HCT116 (cell line): ENCODE measurements around the gene RIPOR3. TPM values are rescaled to one million over a fixed set of nuclear protein-coding genes. Genes with fewer than 3 reads are reported as not detected.

Experiments
- ATAC-seq: fragments of 200-7000 bp; cut with Tn5 transposase; 2 replicates; pipeline ENCODE4 v1.9.1; 2020; ENCODE audit warnings: mild to moderate bottlenecking, moderate library complexity
- BruUV-seq: library from RNA; stranded (reverse); fragments of 400-500 nt; replicated peaks from 2 replicates; lab custom pipeline; 2021; lab: Mats Ljungman, UMichigan
- CTCF ChIA-PET: fragments of 300-600 bp; sonication (Branson Sonifier 250); formaldehyde crosslinking; loops from one replicate; lab custom pipeline; 2021; ENCODE audit warnings: antibody characterized with exemption; lab: Charles Lee
- POLR2A ChIA-PET: fragments of 300-600, 350-600 bp; sonication (Branson Sonifier 250); formaldehyde crosslinking; loops from one replicate; lab custom pipeline; 2021; ENCODE audit warnings: antibody characterized with exemption; lab: Charles Lee
- RAD21 ChIA-PET, 2 experiments: fragments of 300-600 bp; sonication (Branson Sonifier 250); formaldehyde crosslinking; loops; one replicate each; lab custom pipeline; 2023; ENCODE audit warnings: low total read pairs in 2 of 2; ENCODE audit not compliant: uncharacterized antibody in 2 of 2, unreplicated experiment in 2 of 2, low non-redundant PET in 1 of 2; lab: Charles Lee
- DNase-seq: peaks from one replicate; pipeline ENCODE4 v3.0.0-alpha.2; 2010; ENCODE audit warnings: low read depth, low spot score
- H2AFZ ChIP-seq: fragments of 200-600 bp; shearing (Covaris generic), sonication (generic); 2 replicates; pipeline ENCODE4 v1.6.1; 2017; ENCODE audit warnings: low read depth, mixed run types, mixed read lengths, antibody characterized with exemption, low read length; ENCODE audit not compliant: poor library complexity, severe bottlenecking
- H3K27ac ChIP-seq: 2 replicates; pipeline ENCODE4 v1.5.1; 2012; ENCODE audit warnings: low read depth, low read length
- H3K27me3 ChIP-seq: fragments of 200-600 bp; sonication (generic); 2 replicates; pipeline ENCODE4 v1.6.1; 2016; ENCODE audit warnings: mixed run types, low read length, mixed read lengths; ENCODE audit not compliant: insufficient read depth
- H3K36me3 ChIP-seq, 2 experiments: fragments of 200-500 bp in 1 of 2; fragments of 200-600 bp in 1 of 2; sonication (Bioruptor generic) in 1 of 2; sonication (generic) in 1 of 2; 2 replicates each; pipeline versions ENCODE4 v1.5.1 to v1.6.1; 2014 to 2016; ENCODE audit warnings: low read length in 2 of 2, inconsistent platforms in 1 of 2, mixed read lengths in 1 of 2, mixed run types in 1 of 2; ENCODE audit not compliant: insufficient read depth in 2 of 2, control insufficient read depth in 1 of 2
- H3K4me1 ChIP-seq, 2 experiments: fragments of 200-600 bp in 1 of 2; sonication (generic) in 1 of 2; 2 replicates each; pipeline versions ENCODE4 v1.5.1 to v1.6.1; 2012 to 2017; ENCODE audit warnings: low read length in 2 of 2, inconsistent platforms in 1 of 2, mild to moderate bottlenecking in 1 of 2, mixed read lengths in 1 of 2, mixed run types in 1 of 2, moderate library complexity in 1 of 2; ENCODE audit not compliant: insufficient read depth in 2 of 2, control insufficient read depth in 1 of 2
- H3K4me2 ChIP-seq: fragments of 200-600 bp; sonication (generic); 2 replicates; pipeline ENCODE4 v1.6.1; 2017; ENCODE audit warnings: mixed run types, low read length, mixed read lengths
- H3K4me3 ChIP-seq, 2 experiments: fragments of 200-600 bp in 1 of 2; sonication (generic) in 1 of 2; replicated peaks in 1 of 2; 2 replicates each; pipeline ENCODE4 v1.5.1; 2011 to 2016; ENCODE audit warnings: low read length in 2 of 2, control low read depth in 1 of 2, low read depth in 1 of 2, mild to moderate bottlenecking in 1 of 2, mixed read lengths in 1 of 2, mixed run types in 1 of 2
- H3K79me2 ChIP-seq: fragments of 200-600 bp; sonication (generic); 2 replicates; pipeline ENCODE4 v1.6.1; 2017; ENCODE audit warnings: mild to moderate bottlenecking, mixed run types, low read length, moderate library complexity, mixed read lengths; ENCODE audit not compliant: insufficient read depth
- H3K9ac ChIP-seq: fragments of 200-600 bp; sonication (generic); 2 replicates; pipeline ENCODE4 v1.6.1; 2016; ENCODE audit warnings: low read length, mixed read lengths
- H3K9me2 ChIP-seq: fragments of 200-600 bp; sonication (generic), shearing (Covaris generic); 2 replicates; pipeline ENCODE4 v1.6.1; 2017; ENCODE audit warnings: mixed run types, mild to moderate bottlenecking, moderate library complexity; ENCODE audit not compliant: insufficient read depth
- H3K9me3 ChIP-seq, 2 experiments: fragments of 200-500 bp in 1 of 2; fragments of 200-600 bp in 1 of 2; sonication (Bioruptor generic) in 1 of 2; sonication (generic) in 1 of 2; 2 replicates each; pipeline ENCODE4 v1.6.1; 2014 to 2017; ENCODE audit warnings: low read length in 2 of 2, mixed read lengths in 2 of 2, inconsistent platforms in 1 of 2, low read depth in 1 of 2, mild to moderate bottlenecking in 1 of 2, mixed run types in 1 of 2, moderate library complexity in 1 of 2; ENCODE audit not compliant: control insufficient read depth in 1 of 2, insufficient read depth in 1 of 2
- H4K20me1 ChIP-seq: fragments of 200-600 bp; sonication (generic), shearing (Covaris generic); 2 replicates; pipeline ENCODE4 v1.6.1; 2017; ENCODE audit warnings: mixed run types, mild to moderate bottlenecking, moderate library complexity; ENCODE audit not compliant: insufficient read depth
- CBX3 ChIP-seq: IDR thresholded peaks from 2 replicates; pipeline ENCODE4 v1.6.1; 2012; ENCODE audit warnings: low read depth
- CEBPB ChIP-seq: IDR thresholded peaks from 2 replicates; pipeline ENCODE4 v1.6.1; 2012; ENCODE audit warnings: low read depth
- EGR1 ChIP-seq: IDR thresholded peaks from 2 replicates; pipeline ENCODE4 v1.6.1; 2012; ENCODE audit warnings: low read depth
- EZH2 ChIP-seq: fragments of 200-600 bp; sonication (generic); IDR thresholded peaks from 2 replicates; pipeline ENCODE4 v1.6.1; 2017; ENCODE audit warnings: antibody characterized with exemption, mixed run types
- EZH2phosphoT487 ChIP-seq: fragments of 200-600 bp; IDR thresholded peaks from 2 replicates; pipeline ENCODE4 v1.6.1; 2018; ENCODE audit warnings: antibody characterized with exemption, borderline replicate concordance
- FOSL1 ChIP-seq: IDR thresholded peaks from 2 replicates; pipeline ENCODE4 v1.6.1; 2012; ENCODE audit warnings: low read depth
- JUND ChIP-seq: IDR thresholded peaks from 2 replicates; pipeline ENCODE4 v1.6.1; 2012
- POLR2A ChIP-seq: IDR thresholded peaks from 2 replicates; pipeline ENCODE4 v1.7.0; 2011; ENCODE audit warnings: borderline replicate concordance; ENCODE audit not compliant: insufficient read depth, insufficient read length; ENCODE audit errors: extremely low read depth
- POLR2AphosphoS5 ChIP-seq: IDR thresholded peaks from 2 replicates; pipeline ENCODE4 v1.6.1; 2011; ENCODE audit warnings: mild to moderate bottlenecking, low read depth, low read length, moderate library complexity
- RAD21 ChIP-seq: IDR thresholded peaks from 2 replicates; pipeline ENCODE4 v1.6.1; 2012; ENCODE audit warnings: low read depth, mild to moderate bottlenecking
- SIN3A ChIP-seq: IDR thresholded peaks from 2 replicates; pipeline ENCODE4 v1.6.1; 2012; ENCODE audit warnings: low read depth
- SP1 ChIP-seq: IDR thresholded peaks from 2 replicates; pipeline ENCODE4 v1.6.1; 2012; ENCODE audit warnings: low read depth
- SRF ChIP-seq: IDR thresholded peaks from 2 replicates; pipeline ENCODE4 v1.6.1; 2012; ENCODE audit warnings: low read depth
- YY1 ChIP-seq: IDR thresholded peaks from 2 replicates; pipeline ENCODE4 v1.6.1; 2011; ENCODE audit warnings: low read length, low read depth, moderate library complexity, mild to moderate bottlenecking; ENCODE audit not compliant: insufficient replicate concordance; ENCODE audit errors: extremely low read depth
- ZFX ChIP-seq: fragments of 450-650 bp; IDR thresholded peaks from 2 replicates; pipeline ENCODE4 v1.6.1; 2017
- ZNF274 ChIP-seq: fragments of 200-500 bp; sonication (Bioruptor generic); IDR thresholded peaks from 2 replicates; pipeline ENCODE4 v1.6.1; 2014; ENCODE audit warnings: mild to moderate bottlenecking, low read depth, low read length, inconsistent platforms
- intact Hi-C: fragments of 100-400 bp; cut with micrococcal nuclease; formaldehyde crosslinking; loops from 2 replicates; pipeline ENCODE4 v1.10.0; 2022
- total RNA-seq: library from RNA; stranded (reverse); gene quantifications from one replicate; pipeline ENCODE4 v1.2.1, GENCODE V29; 2021; ENCODE audit not compliant: unreplicated experiment
- TF ChIP-seq, protein P1 (sequence below), 3 experiments: fragments of 200-600 bp in 1 of 3; sonication (generic) in 1 of 3; IDR thresholded peaks in 2 of 3; conservative IDR thresholded peaks in 1 of 3; 2 replicates each; pipeline ENCODE4 v1.5.1; 2012 to 2017; ENCODE audit warnings: low read depth in 2 of 3, low read length in 2 of 3, antibody characterized with exemption in 1 of 3, borderline replicate concordance in 1 of 3, control low read depth in 1 of 3, mild to moderate bottlenecking in 1 of 3, mixed read lengths in 1 of 3, mixed run types in 1 of 3, moderate library complexity in 1 of 3; ENCODE audit not compliant: insufficient read depth in 1 of 3
- TF ChIP-seq, protein P2 (sequence below): IDR thresholded peaks from 2 replicates; pipeline ENCODE4 v1.6.1; 2012; ENCODE audit warnings: low read depth

The RIPOR3 gene
- total RNA-seq, 1 experiment from 2014 or later: 0.22 TPM

DNA sequence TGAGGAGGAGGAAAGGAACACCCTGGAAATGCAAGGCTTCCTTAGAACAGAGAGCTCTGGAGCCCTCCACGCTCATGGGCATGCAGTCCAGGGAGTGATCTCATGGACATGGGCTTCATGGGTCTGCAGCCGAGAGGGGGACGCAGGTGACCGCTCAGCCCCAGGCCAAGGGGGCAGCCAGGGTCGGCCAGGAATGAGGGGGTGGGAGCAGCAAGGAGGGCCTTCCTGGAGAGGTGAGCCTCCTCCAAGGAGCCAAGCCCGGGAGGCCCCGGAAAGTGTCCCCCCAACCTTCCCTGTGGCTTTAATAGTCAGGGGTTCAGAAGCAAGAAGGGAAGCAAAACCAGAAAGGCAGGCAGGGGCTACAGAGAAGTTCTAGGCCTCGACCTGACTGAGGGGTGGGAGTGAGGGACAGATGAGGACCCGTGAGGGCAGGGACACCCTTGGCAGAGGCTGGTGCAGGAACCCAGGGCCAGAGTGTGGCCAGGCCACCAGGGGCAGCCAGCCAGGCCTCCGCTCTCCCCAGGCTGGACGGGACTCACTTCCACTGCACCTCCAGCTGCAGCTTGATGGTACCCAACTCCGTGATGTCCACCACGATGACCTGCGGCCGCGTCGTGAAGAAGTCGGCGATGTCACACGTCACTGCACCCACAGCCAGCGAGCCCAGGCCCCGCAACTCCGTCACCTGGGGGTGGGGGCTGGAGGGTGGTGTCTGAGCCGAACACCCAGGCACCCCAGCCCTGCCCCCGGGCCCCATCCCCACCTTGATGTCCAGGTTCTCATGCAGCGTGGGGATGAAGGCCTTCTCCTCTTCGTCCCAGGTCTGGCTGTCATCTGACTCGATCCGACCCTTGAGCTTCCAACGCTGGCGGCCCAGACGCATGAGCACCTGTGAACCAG lies 83.2 kb downstream of the RIPOR3 start:
- no peak overlapping the region for H2AFZ ChIP-seq
- no peaks in the 10 kb centered on the region for H3K27me3 ChIP-seq
- POLR2A ChIA-PET: no interaction called here
- no peak overlapping the region for H3K9ac ChIP-seq
- CTCF ChIA-PET: no interaction called here
- no peak for DNase-seq
- no peaks in the 10 kb centered on the region for H3K79me2 ChIP-seq
- peaks cover 0 to 8% of the 10 kb centered on the region in 2 experiments; a peak in 1 of 4 replicates for H3K4me1 ChIP-seq
- no peaks in the 10 kb centered on the region for H4K20me1 ChIP-seq
- no peak for ATAC-seq
- no peaks in the 10 kb centered on the region for H3K36me3 ChIP-seq
- intact Hi-C loops: no loop called here
- RAD21 ChIA-PET: no interaction called here
- TF ChIP-seq EZH2 (no peak), CBX3 (no peak), ZNF274 (no peak), SRF (no peak), SP1 (no peak), EGR1 (no peak), POLR2AphosphoS5 (no peak), EZH2phosphoT487 (no peak), FOSL1 (no peak), YY1 (no peak), POLR2A (no peak), SIN3A (no peak), RAD21 (no peak), JUND (no peak), CEBPB (no peak), ZFX (no peak)
- TF ChIP-seq, protein P1, sequence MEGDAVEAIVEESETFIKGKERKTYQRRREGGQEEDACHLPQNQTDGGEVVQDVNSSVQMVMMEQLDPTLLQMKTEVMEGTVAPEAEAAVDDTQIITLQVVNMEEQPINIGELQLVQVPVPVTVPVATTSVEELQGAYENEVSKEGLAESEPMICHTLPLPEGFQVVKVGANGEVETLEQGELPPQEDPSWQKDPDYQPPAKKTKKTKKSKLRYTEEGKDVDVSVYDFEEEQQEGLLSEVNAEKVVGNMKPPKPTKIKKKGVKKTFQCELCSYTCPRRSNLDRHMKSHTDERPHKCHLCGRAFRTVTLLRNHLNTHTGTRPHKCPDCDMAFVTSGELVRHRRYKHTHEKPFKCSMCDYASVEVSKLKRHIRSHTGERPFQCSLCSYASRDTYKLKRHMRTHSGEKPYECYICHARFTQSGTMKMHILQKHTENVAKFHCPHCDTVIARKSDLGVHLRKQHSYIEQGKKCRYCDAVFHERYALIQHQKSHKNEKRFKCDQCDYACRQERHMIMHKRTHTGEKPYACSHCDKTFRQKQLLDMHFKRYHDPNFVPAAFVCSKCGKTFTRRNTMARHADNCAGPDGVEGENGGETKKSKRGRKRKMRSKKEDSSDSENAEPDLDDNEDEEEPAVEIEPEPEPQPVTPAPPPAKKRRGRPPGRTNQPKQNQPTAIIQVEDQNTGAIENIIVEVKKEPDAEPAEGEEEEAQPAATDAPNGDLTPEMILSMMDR (IDR thresholded peaks at IDR 0.05 in 2 of 3, conservative IDR thresholded peaks at IDR 0.05 in 1 of 3; ENCODE audit: borderline replicate concordance in 1 of 3, insufficient read depth in 1 of 3, low read depth in 2 of 3, low read length in 2 of 3): no peak
- TF ChIP-seq, protein P2, sequence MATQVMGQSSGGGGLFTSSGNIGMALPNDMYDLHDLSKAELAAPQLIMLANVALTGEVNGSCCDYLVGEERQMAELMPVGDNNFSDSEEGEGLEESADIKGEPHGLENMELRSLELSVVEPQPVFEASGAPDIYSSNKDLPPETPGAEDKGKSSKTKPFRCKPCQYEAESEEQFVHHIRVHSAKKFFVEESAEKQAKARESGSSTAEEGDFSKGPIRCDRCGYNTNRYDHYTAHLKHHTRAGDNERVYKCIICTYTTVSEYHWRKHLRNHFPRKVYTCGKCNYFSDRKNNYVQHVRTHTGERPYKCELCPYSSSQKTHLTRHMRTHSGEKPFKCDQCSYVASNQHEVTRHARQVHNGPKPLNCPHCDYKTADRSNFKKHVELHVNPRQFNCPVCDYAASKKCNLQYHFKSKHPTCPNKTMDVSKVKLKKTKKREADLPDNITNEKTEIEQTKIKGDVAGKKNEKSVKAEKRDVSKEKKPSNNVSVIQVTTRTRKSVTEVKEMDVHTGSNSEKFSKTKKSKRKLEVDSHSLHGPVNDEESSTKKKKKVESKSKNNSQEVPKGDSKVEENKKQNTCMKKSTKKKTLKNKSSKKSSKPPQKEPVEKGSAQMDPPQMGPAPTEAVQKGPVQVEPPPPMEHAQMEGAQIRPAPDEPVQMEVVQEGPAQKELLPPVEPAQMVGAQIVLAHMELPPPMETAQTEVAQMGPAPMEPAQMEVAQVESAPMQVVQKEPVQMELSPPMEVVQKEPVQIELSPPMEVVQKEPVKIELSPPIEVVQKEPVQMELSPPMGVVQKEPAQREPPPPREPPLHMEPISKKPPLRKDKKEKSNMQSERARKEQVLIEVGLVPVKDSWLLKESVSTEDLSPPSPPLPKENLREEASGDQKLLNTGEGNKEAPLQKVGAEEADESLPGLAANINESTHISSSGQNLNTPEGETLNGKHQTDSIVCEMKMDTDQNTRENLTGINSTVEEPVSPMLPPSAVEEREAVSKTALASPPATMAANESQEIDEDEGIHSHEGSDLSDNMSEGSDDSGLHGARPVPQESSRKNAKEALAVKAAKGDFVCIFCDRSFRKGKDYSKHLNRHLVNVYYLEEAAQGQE: no peak
- H3K9me2 ChIP-seq: no peaks in the 10 kb centered on the region
- H3K27ac ChIP-seq: no peak overlapping the region
- BruUV-seq: no TSS peak
- H3K4me3 ChIP-seq: no peak overlapping the region
- no peaks in the 10 kb centered on the region for H3K9me3 ChIP-seq
- no peak overlapping the region for H3K4me2 ChIP-seq
